ENCODE measurements around the gene CHP1. TPM values are rescaled to one million over a fixed set of nuclear protein-coding genes. Genes with fewer than 3 reads are reported as not detected.
"Not testable (repeated sequence)": the region's sequence is repeated elsewhere in the genome, so short reads cannot be mapped to it uniquely, and the experiment has no call there.

The CHP1 gene
- 290 TPM for total RNA-seq

DNA sequence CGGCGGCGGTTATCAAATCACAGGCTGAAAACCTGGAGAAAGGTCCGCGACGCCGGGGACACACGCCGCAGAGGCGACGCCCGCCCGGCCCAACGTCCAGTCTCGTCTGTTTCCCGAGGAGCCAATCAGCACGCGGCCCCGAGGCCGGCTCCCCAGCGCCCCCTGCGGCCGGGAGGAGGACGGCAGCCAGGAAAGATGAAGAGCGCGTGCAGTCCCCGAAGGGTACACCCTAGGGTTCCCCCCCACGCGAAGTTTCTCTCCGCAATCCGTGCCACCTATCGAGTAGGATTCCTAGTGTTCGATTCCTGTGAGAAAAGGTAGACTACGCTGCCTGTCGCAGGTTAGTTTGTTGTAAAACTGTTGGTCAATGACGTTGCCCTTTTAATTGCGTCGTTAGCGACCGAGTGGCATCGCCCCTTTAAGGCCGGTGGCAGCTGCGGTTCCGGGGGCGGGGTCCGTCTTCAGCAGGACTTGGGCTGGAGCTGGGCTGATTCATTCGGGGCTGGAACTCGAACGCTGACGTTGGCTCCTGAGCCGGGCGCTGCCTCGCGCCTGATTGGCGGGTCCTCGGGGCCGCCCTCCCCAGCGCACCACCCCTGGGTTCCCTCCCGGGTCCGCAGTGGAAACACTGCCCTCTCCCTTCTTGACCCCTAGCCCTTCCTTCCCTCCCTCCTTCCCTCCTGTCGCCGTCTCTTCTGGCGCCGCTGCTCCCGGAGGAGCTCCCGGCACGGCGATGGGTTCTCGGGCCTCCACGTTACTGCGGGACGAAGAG lies at the start of gene CHP1, which contains the start of gene EXD1:
CHP1 (plus strand) TSS at position 619 of the 772 bp plus-strand sequence; CDS start at position 734, 115 bp downstream.
EXD1 (minus strand) TSS at position 108 of the 772 bp plus-strand sequence. CDS start 4,182 bp downstream, outside the sequence.
- peak; percentile 98 for DNase-seq (ENCODE audit: low spot score)

DNA sequence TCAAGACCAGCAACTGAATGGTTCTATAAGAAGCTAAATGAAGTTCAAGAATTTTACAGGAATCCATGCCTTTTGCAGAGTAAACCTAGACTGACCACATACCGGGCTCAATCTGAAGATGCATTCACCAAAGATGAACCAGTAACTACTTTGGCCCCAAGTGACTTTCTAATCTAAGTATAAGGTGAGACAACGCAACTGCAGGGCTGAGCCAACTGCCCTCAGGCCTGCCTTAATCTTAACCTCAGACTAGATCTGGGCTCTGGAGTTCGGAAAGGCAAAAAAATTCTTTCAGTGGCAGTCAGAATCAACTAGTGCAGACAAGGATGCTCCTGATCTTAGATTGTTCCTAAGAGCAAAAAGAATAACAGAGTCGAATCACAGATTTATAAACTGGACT lies 48.8 kb upstream of the CHP1 start:
- DNase-seq (ENCODE audit: low spot score): no peak

DNA sequence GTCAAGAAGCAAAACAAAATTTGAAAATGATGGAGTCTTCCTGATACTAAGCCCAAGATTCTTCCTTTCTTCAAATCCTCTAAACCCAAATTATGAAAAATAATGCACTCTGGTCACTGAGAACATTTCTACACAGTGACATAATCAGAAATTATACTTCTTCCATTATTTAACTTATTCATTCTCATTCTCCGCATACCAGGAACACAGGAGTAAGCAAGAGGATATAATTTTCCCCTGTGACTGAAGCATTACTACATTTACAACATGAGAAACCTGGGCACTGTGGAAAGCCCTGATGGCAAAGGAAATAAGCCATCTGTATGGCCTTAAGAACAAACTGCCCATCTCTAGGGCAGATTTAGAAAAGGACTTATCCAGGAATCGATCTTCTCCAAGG lies 47.5 kb upstream of the CHP1 start:
- no peak for DNase-seq (ENCODE audit: low spot score)

DNA sequence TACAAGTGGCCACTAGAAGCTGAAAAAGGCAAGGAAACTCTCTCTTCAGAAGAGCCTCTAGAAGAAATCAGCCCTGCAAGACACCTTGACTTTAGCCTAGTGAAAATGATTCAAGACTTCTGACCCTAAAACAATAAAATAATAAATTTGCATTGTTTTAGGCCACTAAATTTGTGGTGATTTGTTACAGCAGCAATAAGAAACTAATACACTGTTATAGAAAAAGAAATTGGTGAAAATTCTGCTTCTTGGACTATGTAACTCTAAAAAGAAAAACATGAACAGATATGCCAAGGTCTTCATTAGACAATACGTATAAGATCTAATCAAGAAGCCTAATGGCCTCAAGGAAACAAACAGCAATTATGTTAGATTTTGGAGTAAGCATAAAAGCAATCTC lies 36.6 kb upstream of the CHP1 start:
- no peak for DNase-seq (ENCODE audit: low spot score)

DNA sequence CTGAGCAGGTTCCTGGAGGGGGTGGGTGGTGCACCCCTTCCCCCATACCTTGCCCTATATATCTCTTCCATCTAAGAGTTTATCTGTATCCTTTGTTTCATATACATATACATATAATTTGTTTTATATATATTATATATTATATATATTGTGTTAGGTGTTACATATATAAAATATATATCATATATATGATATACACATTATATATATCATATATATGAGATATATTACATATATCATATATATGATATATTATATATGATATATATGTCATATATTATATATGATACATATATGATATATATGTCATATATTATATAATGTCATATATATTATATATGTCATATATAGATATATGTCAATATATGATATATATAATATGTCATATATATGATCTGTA lies 31.6 kb upstream of the CHP1 start:
- DNase-seq (ENCODE audit: low spot score): no peak

DNA sequence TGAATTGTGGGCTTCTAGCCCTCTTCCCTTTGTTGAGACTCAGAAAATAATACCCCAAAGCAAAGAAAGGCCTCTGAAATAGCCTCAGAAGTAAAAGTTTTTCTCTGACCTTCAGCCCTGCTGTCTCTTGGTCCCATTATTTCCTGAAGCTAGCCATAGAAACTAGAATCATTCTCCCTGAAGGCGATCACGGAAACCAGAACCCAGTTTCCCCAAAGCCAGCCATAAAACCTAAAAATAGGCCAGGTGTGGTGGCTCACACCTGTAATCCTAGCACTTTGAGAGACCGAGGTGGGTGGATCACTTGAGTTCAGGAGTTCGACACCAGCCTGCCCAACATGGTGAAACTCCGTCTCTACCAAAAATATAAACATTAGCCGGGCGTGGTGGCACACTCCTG lies 27.7 kb upstream of the CHP1 start:
- no peak for DNase-seq (ENCODE audit: low spot score)

DNA sequence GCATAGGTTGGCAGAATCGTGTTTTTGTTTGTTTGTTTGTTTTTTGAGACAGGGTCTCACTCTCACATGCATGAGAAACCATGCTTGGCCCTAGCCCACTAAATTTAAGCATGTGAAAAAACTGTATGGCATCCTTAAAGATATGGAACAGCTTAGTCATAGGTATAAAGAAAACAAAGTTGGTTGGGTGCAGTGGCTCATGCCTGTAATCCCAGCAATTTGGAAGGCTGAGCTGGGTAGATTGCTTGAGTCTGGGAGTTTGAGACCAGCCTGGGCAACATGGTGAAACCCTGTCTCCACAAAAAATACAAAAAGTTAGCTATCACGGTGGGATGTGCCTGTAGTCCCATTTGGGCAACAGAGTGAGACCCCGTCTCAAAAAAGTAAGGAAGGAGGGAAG lies 25.8 kb upstream of the CHP1 start:
- no peak for DNase-seq (ENCODE audit: low spot score)

DNA sequence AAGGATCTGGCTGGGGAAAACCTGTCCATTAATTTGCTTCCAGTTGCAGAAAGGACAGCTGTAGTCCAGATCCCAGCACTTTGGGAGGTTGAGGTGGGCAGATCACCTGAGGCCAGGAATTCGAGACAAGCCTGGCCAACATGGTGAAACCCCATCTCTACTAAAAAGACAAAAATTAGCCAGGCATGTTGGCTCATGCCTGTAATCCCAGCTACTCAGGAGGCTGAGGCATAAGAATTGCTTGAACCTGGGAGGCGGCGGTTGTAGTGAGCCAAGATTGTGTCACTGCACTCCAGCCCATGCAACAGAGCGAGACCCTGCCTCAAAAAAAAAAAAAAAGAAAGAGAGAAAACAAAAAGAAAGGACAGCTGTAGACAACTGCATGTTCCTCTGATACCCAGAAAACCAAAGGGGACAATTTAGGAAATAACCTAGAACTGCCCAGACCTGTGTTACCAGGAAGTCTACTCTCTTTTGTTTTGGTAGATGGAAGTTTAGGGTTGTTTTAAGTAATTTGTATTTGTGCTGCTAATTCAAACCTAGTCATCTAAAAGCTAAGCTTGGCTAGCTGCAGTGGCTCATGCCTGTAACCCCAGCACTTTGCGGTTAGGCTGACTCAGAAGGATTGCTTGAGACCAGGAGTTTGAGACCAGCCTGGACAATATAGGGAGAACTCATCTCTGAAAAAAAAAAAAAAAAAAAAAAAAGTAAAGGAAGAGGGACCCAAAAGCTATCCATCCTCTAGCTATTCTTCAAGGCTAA lies 23.2 kb upstream of the CHP1 start:
- DNase-seq (ENCODE audit: low spot score): no peak

DNA sequence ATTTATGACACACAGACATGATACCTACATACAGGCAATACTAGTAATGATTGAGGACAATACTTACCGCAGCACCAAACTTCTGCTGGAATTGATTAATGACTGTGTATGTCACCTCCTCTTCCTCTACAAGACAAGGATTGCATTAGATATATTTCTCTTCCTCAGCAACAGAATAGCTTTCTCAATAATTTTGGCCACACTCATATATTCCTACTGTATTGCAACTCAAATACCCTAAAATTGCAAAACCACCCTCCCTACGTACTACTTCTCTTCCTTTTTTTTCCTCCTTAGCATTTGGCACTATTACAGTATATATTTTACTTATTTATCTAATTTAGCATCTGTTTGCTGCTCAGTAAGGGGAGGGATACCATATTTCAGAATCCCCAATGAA lies 15.4 kb upstream of the CHP1 start:
- DNase-seq (ENCODE audit: low spot score): no peak

DNA sequence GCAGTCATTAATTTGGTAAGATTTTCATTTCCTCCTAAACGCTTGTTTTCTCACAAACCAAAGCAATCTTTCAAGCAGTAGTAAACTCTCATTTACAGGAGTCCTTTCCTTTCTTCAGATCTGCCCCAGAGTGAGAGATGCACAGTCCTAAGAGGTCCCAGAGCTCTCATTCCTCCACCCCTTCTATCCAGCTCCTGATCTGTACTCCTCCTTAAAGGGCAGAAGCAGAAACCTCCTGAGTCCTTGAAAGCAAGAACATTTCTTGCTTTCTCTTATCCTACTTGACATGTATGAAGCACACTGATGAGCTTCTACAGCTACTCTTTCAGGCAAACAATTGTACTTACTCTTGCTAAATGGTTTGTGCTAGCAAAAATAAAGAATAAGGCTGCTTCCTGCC lies 12.2 kb upstream of the CHP1 start:
- no peak for DNase-seq (ENCODE audit: low spot score)

DNA sequence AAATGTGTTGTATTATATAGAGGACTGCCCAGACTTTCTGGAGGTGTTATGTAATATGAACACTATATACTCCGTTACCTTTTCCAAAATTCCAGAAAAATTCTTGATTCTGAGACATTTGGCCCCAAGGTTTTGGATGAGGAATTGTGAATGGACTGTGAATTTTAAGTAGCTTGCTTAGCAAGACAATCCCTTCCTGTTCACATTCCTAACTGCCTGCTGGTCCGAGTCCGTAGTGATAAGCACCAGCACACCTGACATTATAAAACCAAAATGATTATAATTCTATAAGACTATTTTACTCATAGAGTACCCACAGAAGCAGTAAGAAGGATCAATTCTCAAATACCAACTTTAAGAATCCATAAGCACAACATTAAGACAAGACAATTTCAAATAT lies 11.7 kb upstream of the CHP1 start:
- DNase-seq (ENCODE audit: low spot score): no peak

DNA sequence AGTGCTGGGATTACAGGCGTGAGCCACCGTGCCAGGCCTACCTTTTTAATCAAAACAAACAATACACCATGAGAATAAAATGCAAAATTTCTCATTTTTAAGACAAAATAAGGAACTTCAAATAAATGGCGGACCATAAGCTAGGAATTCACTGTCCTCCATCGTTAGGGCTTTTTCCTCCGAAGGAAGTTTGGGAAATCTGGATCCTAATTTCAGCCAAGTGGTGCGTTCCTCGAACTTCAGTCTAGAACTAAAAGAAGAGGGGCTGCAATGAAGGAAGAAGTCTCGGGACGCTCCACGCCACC lies 771 bp upstream of the CHP1 start:
- no peak for DNase-seq (ENCODE audit: low spot score)

DNA sequence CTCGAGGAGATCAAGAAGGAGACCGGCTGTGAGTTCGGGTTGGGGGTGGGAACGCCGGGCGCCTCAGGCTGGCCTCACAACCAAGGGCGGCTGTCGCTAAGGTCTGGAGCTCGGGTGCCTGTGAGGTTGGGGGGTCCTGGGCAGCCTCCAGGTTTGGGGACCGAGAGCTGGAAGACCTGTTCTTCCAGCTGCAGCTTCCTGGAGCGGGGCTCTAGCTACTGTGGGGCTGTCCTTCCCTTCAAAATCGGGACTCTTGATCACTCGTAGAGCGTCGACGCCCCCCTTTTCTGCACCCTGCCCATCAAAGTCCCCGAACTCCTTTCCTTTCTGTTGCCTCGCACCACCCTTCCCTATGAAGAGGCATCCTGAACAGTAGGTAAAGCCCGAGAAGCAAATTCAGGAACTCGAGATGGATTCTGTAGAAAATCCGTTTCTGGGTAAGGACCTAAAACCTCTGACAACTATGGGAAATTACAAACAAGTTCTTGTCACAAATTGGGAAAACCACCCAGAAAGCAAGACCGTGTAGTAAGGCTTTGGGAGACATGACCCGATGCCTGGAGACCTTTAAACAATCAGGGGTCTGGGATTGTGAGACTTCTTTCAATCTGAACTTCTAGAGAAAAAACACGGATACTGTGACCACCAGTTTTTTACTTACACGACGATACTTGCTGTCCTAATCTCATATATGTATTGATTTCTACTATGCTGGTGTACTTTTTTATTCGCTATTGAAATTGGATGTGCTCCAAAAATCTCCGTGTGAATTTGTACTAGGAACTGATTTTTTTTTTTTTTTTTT lies 556 bp downstream of the CHP1 start:
- DNase-seq (ENCODE audit: low spot score): no peak

DNA sequence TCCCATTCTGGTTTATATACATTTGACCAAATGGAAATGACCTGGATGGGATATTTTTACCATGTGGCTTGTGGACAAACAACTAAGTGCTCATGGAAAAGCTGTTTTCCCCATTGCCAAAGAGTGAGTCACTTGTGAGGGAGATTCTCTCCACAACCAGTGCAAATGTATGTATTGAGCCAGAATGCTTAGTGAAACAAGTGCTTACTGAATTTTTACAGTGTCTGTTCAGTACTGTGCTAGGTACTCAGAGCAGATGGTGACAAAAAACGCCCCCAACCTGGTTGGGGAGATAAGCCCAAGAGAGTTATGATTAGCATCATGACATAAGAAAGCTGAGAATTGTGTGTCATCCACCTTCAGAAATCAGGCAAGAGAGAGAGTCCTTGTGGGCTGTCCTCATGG lies 2.3 kb downstream of the CHP1 start:
- DNase-seq (ENCODE audit: low spot score): no peak

DNA sequence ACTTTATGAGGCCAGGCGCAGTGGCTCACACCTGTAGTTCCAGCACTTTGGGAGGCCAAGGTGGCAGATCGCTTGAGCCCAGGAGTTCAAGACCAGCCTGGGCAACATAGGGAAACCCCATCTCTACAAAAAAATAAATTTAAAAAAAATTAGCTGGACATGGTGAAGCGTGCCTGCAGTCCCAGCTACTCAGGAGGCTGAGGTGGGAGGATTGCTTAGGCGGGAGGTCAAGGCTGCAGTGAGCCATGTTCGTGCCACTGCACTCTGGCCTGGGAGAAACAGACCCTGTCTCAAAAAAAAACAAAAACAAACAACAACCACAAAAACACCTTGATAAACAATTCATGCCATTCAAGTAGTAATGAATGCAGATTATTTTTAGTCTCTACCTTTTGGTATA lies 4.2 kb downstream of the CHP1 start:
- not testable (repeated sequence) for DNase-seq (ENCODE audit: low spot score)

DNA sequence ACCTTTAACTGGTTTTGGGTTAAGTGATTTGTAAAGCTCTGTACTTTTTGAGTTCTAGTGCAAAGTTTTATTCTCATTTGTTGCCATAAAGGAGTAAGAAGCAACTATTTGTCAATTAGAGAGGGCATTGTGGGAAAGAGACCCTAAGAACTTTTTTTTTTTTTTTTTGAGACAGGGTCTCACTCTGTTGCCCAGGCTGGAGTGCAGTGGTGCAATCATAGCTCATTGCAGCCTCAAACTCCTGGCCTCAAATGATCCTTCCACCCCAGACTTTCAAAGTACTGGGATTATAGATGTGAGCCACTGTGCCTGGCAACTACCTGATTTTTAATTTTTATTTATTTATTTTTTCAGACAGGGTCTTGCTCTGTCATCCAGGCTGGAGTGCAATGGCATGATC lies 4.9 kb downstream of the CHP1 start:
- DNase-seq (ENCODE audit: low spot score): no peak

DNA sequence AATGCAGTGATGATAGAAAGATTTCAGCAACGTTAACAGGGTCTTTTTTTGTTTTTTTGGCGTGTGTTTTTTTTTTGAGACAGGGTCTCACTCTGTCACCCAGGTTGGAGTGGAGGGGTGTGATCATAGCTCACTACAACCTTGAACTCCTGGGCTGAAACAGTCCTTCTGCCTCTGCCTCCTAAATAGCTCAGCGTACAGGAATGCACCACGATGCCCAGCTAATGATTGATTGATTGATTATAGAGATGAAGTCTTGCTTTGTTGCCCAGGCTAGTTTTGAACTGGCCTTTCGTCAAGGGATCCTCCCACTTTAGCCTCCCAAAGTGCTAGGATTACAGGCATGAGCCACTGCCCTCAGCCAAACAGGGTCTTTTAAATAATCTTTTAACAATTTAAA lies 7.0 kb downstream of the CHP1 start:
- DNase-seq (ENCODE audit: low spot score): peak; percentile 38

DNA sequence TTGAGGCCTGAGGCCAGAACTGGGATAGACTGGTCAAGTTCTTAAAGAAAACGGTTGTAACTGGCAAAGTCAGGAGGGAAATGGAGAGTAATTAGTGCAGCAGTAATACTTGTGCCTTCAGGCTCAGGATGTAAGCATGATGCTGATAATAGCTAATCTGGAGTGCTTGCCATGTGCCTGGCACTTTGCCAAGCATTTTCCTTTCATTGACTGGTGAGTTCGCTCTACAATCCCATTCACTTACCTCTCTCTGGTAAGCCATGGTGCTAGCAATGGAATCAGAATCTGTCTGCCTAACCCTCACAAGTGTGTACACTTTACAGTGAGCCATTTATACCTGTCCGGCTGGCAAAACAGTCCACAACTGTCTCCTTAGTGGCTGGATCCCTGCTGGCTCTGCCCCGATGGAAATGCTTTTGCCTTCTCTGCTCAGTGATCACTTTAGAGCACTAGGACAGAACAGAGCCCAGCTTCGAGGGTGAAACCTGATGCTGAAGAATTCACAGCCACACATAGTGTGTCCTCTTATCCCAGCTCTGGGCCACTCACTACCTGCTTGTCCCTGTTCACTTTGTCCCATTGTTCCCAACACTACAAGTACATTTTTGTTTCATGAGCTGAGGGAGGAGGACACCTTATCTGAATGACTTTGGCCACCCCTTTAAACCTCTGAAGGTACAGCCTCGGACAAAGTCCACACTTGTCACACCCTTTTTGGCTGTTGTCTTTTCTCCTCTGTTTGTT lies 10.3 kb downstream of the CHP1 start:
- peak; percentile 82 for DNase-seq (ENCODE audit: low spot score)

DNA sequence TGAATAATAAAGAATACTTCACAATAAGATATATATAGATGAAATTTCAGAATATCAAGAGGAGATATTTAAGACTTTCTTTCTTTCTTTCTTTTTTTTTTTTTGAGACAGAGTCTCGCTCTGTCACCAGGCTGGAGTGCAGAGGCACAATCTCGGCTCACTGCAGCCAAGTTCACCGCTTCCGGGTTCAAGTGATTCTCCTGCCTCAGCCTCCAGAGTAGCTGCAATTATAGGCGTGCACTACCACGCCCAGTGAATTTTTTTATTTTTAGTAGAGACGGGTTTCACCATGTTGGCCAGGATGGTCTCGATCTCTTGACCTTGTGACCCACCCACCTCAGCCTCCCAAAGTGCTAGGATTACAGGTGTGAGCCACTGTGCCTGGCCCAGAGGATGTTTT lies 19.7 kb downstream of the CHP1 start:
- DNase-seq (ENCODE audit: low spot score): not testable (repeated sequence)

DNA sequence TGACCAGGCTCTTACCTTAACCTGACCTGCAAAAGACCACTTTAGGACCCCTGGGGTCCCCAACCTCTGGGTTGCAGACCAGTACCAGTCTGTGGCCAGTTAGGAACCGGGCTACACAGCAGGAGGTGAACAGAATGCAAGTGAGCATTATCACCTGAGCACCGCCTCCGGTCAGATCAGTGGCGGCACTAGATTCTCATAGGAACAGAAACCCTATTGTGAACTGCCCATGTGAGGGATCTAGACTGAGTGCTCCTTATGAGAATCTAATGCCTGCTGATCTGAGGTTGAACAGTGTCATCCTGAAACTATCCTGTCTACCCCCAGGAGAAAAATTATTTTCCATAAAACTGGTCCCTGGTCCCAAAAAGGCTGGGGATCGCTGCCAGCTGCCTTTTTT lies 20.3 kb downstream of the CHP1 start:
- DNase-seq (ENCODE audit: low spot score): no peak

DNA sequence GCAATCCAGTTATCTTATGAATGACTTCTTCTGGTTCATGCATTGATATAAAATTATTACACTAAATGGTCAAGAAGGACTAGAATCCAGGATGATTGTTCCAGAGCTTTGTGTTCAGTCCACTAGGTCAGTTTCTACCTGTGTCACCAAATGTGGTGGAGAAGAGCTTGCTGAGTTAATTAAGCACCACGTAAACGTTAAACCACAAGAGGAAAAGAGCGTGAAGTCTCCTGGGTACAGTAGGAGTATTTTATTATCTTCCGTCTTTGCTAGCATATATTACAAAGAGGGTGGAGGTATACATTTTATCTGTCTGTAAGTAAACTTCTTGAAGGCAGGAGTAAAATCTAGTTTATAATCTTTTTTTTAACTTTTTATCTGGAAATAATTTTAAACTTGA lies 23.5 kb downstream of the CHP1 start:
- DNase-seq (ENCODE audit: low spot score): no peak

DNA sequence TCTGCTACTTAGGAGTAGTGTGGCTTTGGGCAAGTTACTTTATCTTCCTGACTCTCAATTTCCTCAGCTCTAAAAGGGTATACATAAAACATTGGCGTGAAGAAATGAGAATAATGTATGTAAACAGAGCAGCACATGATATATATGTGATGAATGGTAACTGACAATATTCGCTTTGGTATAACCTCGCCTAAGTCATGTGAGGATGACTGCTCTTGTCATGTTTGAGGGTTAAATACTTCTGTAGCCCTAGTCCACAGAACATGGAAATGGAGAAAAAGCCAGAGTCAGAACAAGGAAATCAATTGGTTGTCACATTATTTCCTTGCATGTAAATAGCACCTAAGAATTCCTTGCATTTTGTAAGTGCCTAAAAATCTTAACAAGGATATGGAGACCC lies 25.0 kb downstream of the CHP1 start:
- no peak for DNase-seq (ENCODE audit: low spot score)

Data from mucosa of gallbladder (tissue), 1 donor.